ENCODE measurements around the gene RFT1.

- TF ChIP-seq CTCF (IDR thresholded peaks at IDR 0.05): peak in 4 of 5 experiments; percentile 50 to 80 (median 66)
- TF ChIP-seq POLR2A (IDR thresholded peaks at IDR 0.05): peak; percentile 91
Observed at GRCh38 chr3:53160660-53161449, 30.6 kb upstream of the RFT1 start, which contains the start of gene PRKCD.

Data from transverse colon (tissue), 3 donors.